IMR-90 (cell line): Measurements from ENCODE around the gene BHLHA9. TPM values are rescaled to one million over a fixed set of nuclear protein-coding genes. Genes with fewer than 3 reads are reported as not detected.

Experiments
- ATAC-seq: fragments of 200-7000 bp; cut with Tn5 transposase; 2 replicates; pipeline ENCODE4 v1.9.1; 2020; ENCODE audit warnings: low read depth, mild to moderate bottlenecking, moderate library complexity
- BruUV-seq: library from RNA; stranded (reverse); fragments of 400-500 nt; replicated peaks from 2 replicates; lab custom pipeline; 2021; lab: Mats Ljungman, UMichigan
- CTCF ChIA-PET: fragments of 300-600 bp; formaldehyde crosslinking; extraction: SDS; loops from one replicate; lab custom pipeline; 2021; ENCODE audit warnings: antibody characterized with exemption; lab: Yijun Ruan, JAX
- POLR2A ChIA-PET: fragments of 300-600 bp; sonication (Branson Sonifier 250); formaldehyde crosslinking; loops from one replicate; lab custom pipeline; 2022; ENCODE audit warnings: antibody characterized with exemption; ENCODE audit not compliant: unreplicated experiment; lab: Charles Lee
- DNase-seq: peaks from one replicate; pipeline ENCODE4 v3.0.0; 2013
- H2AFZ ChIP-seq: replicated peaks from 2 replicates; pipeline ENCODE3; 2013; ENCODE audit warnings: low read length, mild to moderate bottlenecking; ENCODE audit not compliant: poor library complexity
- H2AK5ac ChIP-seq: 2 replicates; pipeline ENCODE4 v1.6.1; 2013; ENCODE audit warnings: low read depth, low read length, inconsistent platforms
- H2AK9ac ChIP-seq: replicated peaks from 2 replicates; pipeline ENCODE3; 2013; ENCODE audit warnings: mild to moderate bottlenecking, low read depth, low read length, moderate library complexity; ENCODE audit not compliant: poor library complexity
- H2BK120ac ChIP-seq: 2 replicates; pipeline ENCODE4 v1.6.1; 2013; ENCODE audit warnings: low read depth, low read length, inconsistent platforms
- H2BK15ac ChIP-seq: 3 replicates; pipeline ENCODE4 v1.6.1; 2013; ENCODE audit warnings: low read depth, low read length, inconsistent platforms
- H2BK20ac ChIP-seq: 2 replicates; pipeline ENCODE4 v1.6.1; 2013; ENCODE audit warnings: low read depth, mild to moderate bottlenecking, inconsistent platforms, low read length, moderate library complexity
- H2BK5ac ChIP-seq: 2 replicates; pipeline ENCODE4 v1.6.1; 2013; ENCODE audit warnings: mild to moderate bottlenecking, low read depth, low read length, inconsistent platforms; ENCODE audit not compliant: poor library complexity, severe bottlenecking
- H3K14ac ChIP-seq: replicated peaks from 2 replicates; pipeline ENCODE4 v1.6.1; 2013; ENCODE audit warnings: low read depth, low read length, inconsistent platforms
- H3K18ac ChIP-seq: 2 replicates; pipeline ENCODE4 v1.6.1; 2013; ENCODE audit warnings: low read depth, low read length, control low read depth
- H3K23ac ChIP-seq: 2 replicates; pipeline ENCODE4 v1.6.1; 2013; ENCODE audit warnings: low read depth, low read length, inconsistent platforms
- H3K27ac ChIP-seq: 2 replicates; pipeline ENCODE4 v1.5.1; 2013; ENCODE audit warnings: mild to moderate bottlenecking, control low read depth, low read length; ENCODE audit not compliant: insufficient read depth
- H3K27me3 ChIP-seq: 2 replicates; pipeline ENCODE4 v1.6.1; 2013; ENCODE audit warnings: low read length; ENCODE audit not compliant: control insufficient read depth, insufficient read depth
- H3K36me3 ChIP-seq: 2 replicates; pipeline ENCODE4 v1.6.1; 2013; ENCODE audit warnings: low read length, mixed read lengths; ENCODE audit not compliant: control insufficient read depth, insufficient read depth
- H3K4ac ChIP-seq: 2 replicates; pipeline ENCODE4 v1.6.1; 2013; ENCODE audit warnings: low read depth, low read length, inconsistent platforms
- H3K4me1 ChIP-seq: 2 replicates; pipeline ENCODE4 v1.6.1; 2013; ENCODE audit warnings: low read length, mixed read lengths; ENCODE audit not compliant: control insufficient read depth, insufficient read depth
- H3K4me2 ChIP-seq: 2 replicates; pipeline ENCODE4 v1.6.1; 2013; ENCODE audit warnings: low read depth, mild to moderate bottlenecking, control low read depth, low read length, moderate library complexity
- H3K4me3 ChIP-seq: 2 replicates; pipeline ENCODE4 v1.5.1; 2013; ENCODE audit warnings: low read depth, mild to moderate bottlenecking, control low read depth, low read length, moderate library complexity; ENCODE audit not compliant: insufficient read depth
- H3K56ac ChIP-seq: 2 replicates; pipeline ENCODE4 v1.6.1; 2013; ENCODE audit warnings: low read length, inconsistent platforms; ENCODE audit not compliant: insufficient read depth; ENCODE audit errors: extremely low read depth
- H3K79me1 ChIP-seq, 2 experiments: 2 replicates each; pipeline ENCODE4 v1.6.1; 2013; ENCODE audit warnings: low read length in 2 of 2, inconsistent platforms in 1 of 2, low read depth in 1 of 2
- H3K9ac ChIP-seq: 2 replicates; pipeline ENCODE4 v1.6.1; 2013; ENCODE audit warnings: low read depth, low read length, control low read depth
- H3K9me1 ChIP-seq: 2 replicates; pipeline ENCODE4 v1.6.1; 2013; ENCODE audit warnings: low read length, inconsistent platforms; ENCODE audit not compliant: insufficient read depth
- H3K9me3 ChIP-seq: 2 replicates; pipeline ENCODE4 v1.6.1; 2013; ENCODE audit warnings: low read length; ENCODE audit not compliant: control insufficient read depth, insufficient read depth
- H4K20me1 ChIP-seq: 2 replicates; pipeline ENCODE4 v1.6.1; 2013; ENCODE audit warnings: low read length, inconsistent platforms; ENCODE audit not compliant: insufficient read depth
- H4K5ac ChIP-seq: 2 replicates; pipeline ENCODE4 v1.6.1; 2013; ENCODE audit warnings: mild to moderate bottlenecking, low read depth, low read length, control low read depth
- H4K8ac ChIP-seq, 2 experiments: 2 replicates each; pipeline ENCODE4 v1.6.1; 2013; ENCODE audit warnings: low read depth in 2 of 2, low read length in 2 of 2, control low read depth in 1 of 2, inconsistent platforms in 1 of 2
- H4K91ac ChIP-seq: 2 replicates; pipeline ENCODE4 v1.6.1; 2013; ENCODE audit warnings: low read depth, low read length, inconsistent platforms; ENCODE audit not compliant: insufficient read depth
- FOS ChIP-seq: fragments of 150-350 bp; IDR thresholded peaks from 2 replicates; pipeline ENCODE4 v1.6.1; 2016; ENCODE audit warnings: low read depth, low read length
- MAFK ChIP-seq: IDR thresholded peaks from 2 replicates; pipeline ENCODE4 v1.6.1; 2012; ENCODE audit warnings: low read depth, low read length, improper control_type of control experiment
- MXI1 ChIP-seq: IDR thresholded peaks from 2 replicates; pipeline ENCODE4 v1.6.1; 2012; ENCODE audit warnings: low read depth, mild to moderate bottlenecking, low read length, moderate library complexity, borderline replicate concordance
- NFE2L2 ChIP-seq: fragments of 150-350 bp; IDR thresholded peaks from 2 replicates; pipeline ENCODE4 v1.6.1; 2016; ENCODE audit warnings: low read depth, mild to moderate bottlenecking, low read length
- POLR2A ChIP-seq: IDR thresholded peaks from 2 replicates; pipeline ENCODE4 v1.6.1; 2012; ENCODE audit warnings: mild to moderate bottlenecking, low read depth, low read length
- RCOR1 ChIP-seq: IDR thresholded peaks from 2 replicates; pipeline ENCODE4 v1.6.1; 2012; ENCODE audit warnings: mild to moderate bottlenecking, low read length, improper control_type of control experiment; ENCODE audit not compliant: insufficient replicate concordance
- WGBS, 2 experiments: methylation state at CpG; one replicate each; pipeline versions ENCODE4 v1.1.5 to v1.1.7; 2013; ENCODE audit warnings: missing lambda C conversion rate in 2 of 2; ENCODE audit not compliant: insufficient read length in 1 of 2; ENCODE audit errors: extremely low coverage in 2 of 2; 5-methylcytosine and 5-hydroxymethylcytosine counted together
- dilution Hi-C: fragments of 300-500 bp; cut with HindIII; formaldehyde crosslinking; loops from one replicate; pipeline ENCODE4 v1.14.3; 2018; ENCODE audit warnings: low sequenced_read_pairs; ENCODE audit not compliant: unreplicated experiment
- in situ Hi-C: fragments of 300-500 bp; cut with MboI; formaldehyde crosslinking; loops from 3 replicates; pipeline ENCODE4 v1.14.3; 2019; ENCODE audit warnings: low sequenced_read_pairs, inconsistent platforms, mixed read lengths
- intact Hi-C: fragments of 100-400 bp; cut with micrococcal nuclease; formaldehyde crosslinking; loops from 2 replicates; pipeline ENCODE4 v1.10.0; 2022
- polyA plus RNA-seq, 3 experiments: library from polyadenylated mRNA; depleted of rRNA; stranded (reverse); fragments of >200 nt; gene quantifications; 2 replicates each; pipeline ENCODE4 v1.2.3, GENCODE V29; 2012; ENCODE audit warnings: low replicate concordance in 1 of 3
- total RNA-seq: library from RNA; depleted of rRNA; stranded (reverse); fragments of >200 nt; gene quantifications from 2 replicates; pipeline ENCODE4 v1.2.3, GENCODE V29; 2012
- TF ChIP-seq, protein P1 (sequence below): conservative IDR thresholded peaks from 2 replicates; pipeline ENCODE4 v1.5.1; 2012; ENCODE audit warnings: mild to moderate bottlenecking, low read depth, low read length, improper control_type of control experiment

The BHLHA9 gene
- total and polyA plus RNA-seq, 2 of the 4 experiments (the other 2 are of a cell fraction) = not detected

DNA sequence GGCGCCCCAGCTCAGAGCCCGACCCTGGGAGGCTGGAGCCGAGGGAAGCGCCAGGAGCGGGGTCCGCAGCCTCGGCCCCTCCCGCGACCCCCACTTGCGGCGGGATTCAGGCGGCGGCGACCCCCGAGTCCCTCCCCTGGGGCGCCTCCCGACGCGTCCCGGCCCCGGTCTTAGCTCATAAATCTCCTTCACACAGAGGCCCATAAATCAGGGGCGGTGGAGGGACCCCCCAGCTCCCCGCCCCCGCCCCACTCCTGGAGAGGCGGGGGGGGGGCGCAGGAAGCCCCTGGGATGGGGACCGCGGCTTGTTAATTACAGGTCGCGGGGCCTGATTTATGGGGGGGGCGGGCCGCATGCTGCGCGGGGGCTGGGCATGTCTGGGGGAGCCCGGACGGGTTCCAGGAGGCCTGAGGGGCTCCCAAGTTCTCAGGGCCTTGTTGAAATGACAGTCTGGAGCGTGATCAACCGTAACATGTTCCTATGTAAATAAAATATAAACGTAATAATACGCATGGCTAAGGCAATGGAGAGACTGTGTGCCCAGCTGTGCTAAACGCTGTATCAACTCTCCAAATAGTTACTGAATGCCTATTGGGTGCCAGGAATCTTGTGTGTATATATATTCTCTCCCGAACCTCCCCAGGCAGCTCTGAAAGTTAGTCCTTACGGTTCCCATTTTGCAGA is 10.0 kb upstream of the BHLHA9 start:
- H3K27ac ChIP-seq = no peak overlapping the region
- WGBS, 2 experiments = 0% methylated on average over 6 of the region's 43 CpGs; no CpG with 5 or more reads in 1 of the 2 experiments
- no peak for DNase-seq
- H2BK5ac ChIP-seq = no peak overlapping the region
- H2BK20ac ChIP-seq = no peak overlapping the region
- no peak overlapping the region for H2BK15ac ChIP-seq
- H3K56ac ChIP-seq = no peak overlapping the region
- no peak overlapping the region for H4K5ac ChIP-seq
- H4K8ac ChIP-seq = peak overlapping the region in 1 of 2 experiments; percentile 42; a peak in 1 of 4 replicates
- H3K36me3 ChIP-seq = no peaks in the 10 kb centered on the region
- peak overlapping the region; percentile 62 for H3K4me2 ChIP-seq
- no peak overlapping the region for H2AK5ac ChIP-seq
- no peaks in the 10 kb centered on the region for H4K20me1 ChIP-seq
- intact Hi-C loops (no loop called here), dilution Hi-C loops (no loop called here), in situ Hi-C loops (no loop called here)
- no TSS peak for BruUV-seq
- H3K4ac ChIP-seq = no peak overlapping the region
- H2AFZ ChIP-seq = peak overlapping the region; percentile 91
- H3K27me3 ChIP-seq = peaks cover 5% of the 10 kb centered on the region
- H3K18ac ChIP-seq = no peak overlapping the region
- ChIA-PET POLR2A (interaction anchor here (0.6 kb wide), 1 partner anchor 120 kb away, joined by 4 read pairs; no protein-coding TSS in a partner anchor), CTCF (interaction anchor here (1.1 kb wide), 1 partner anchor 10 kb away, joined by 3 read pairs; no protein-coding TSS in a partner anchor)
- H2BK120ac ChIP-seq = no peak overlapping the region
- TF ChIP-seq RCOR1 (no peak), MXI1 (0 out of 2 replicates have a peak, but pooled peaks have one; percentile 20), MAFK (no peak), FOS (no peak), POLR2A (no peak), NFE2L2 (no peak)
- TF ChIP-seq, protein P1, sequence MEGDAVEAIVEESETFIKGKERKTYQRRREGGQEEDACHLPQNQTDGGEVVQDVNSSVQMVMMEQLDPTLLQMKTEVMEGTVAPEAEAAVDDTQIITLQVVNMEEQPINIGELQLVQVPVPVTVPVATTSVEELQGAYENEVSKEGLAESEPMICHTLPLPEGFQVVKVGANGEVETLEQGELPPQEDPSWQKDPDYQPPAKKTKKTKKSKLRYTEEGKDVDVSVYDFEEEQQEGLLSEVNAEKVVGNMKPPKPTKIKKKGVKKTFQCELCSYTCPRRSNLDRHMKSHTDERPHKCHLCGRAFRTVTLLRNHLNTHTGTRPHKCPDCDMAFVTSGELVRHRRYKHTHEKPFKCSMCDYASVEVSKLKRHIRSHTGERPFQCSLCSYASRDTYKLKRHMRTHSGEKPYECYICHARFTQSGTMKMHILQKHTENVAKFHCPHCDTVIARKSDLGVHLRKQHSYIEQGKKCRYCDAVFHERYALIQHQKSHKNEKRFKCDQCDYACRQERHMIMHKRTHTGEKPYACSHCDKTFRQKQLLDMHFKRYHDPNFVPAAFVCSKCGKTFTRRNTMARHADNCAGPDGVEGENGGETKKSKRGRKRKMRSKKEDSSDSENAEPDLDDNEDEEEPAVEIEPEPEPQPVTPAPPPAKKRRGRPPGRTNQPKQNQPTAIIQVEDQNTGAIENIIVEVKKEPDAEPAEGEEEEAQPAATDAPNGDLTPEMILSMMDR = no peak
- H3K23ac ChIP-seq = no peak overlapping the region
- peak overlapping the region; percentile 57 for H2AK9ac ChIP-seq
- H3K9ac ChIP-seq = no peak overlapping the region
- no peaks in the 10 kb centered on the region for H3K79me1 ChIP-seq
- H3K9me3 ChIP-seq = no peaks in the 10 kb centered on the region
- H3K4me1 ChIP-seq = no peaks in the 10 kb centered on the region
- no peak overlapping the region for H3K14ac ChIP-seq
- peak; percentile 40 for ATAC-seq
- H3K4me3 ChIP-seq = peak overlapping the region; percentile 79
- H4K91ac ChIP-seq = no peak overlapping the region
- no peaks in the 10 kb centered on the region for H3K9me1 ChIP-seq
